Activated naive CD4-positive, alpha-beta T cell (primary cell): ENCODE results near the gene MRPL33.
"Not testable (repeated sequence)": the region's sequence is repeated elsewhere in the genome, so short reads cannot be mapped to it uniquely, and the experiment has no call there.

Experiments used
- DNase-seq, 4 experiments: peaks; one replicate each; lab custom pipeline; 2025; lab: John Stamatoyannopoulos, UW

MRPL33 gene

DNA sequence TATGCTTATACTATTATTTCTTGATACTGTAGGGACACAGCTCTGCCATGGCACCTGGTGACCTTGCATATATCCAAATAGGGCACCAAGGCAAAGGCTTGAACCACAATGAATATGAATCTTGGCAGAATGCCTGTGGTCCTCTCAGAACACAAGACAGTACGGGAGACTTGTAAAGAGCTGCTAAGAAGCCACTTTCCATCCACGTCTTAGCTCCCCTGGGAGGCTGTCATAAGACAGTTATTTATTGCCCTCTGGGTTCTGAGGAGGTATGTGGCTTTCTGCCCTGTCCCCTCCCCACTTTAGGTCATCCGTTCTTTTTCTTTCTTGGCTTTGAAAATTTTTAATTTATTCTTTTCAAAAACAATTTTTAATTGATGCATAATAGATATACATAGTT is 29.8 kb upstream of the MRPL33 start:
- no peak for DNase-seq

DNA sequence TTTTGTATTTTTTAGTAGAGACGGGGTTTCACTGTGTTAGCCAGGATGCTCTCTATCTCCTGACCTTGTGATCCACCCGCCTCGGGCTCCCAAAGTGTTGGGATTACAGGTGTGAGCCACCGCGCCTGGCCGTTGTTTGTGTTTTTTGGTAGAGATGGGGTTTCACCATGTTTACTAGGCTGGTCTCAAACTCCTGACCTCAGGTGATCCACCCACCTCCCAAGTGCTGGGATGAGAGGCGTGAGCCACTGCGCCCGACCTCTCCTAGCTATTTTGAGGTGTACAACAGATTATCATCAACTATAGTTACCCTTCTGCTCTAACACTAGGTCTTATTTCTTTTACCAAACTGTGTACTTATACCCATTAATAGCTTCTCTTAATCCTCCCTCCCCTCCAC is 28.9 kb upstream of the MRPL33 start:
- no peak for DNase-seq

DNA sequence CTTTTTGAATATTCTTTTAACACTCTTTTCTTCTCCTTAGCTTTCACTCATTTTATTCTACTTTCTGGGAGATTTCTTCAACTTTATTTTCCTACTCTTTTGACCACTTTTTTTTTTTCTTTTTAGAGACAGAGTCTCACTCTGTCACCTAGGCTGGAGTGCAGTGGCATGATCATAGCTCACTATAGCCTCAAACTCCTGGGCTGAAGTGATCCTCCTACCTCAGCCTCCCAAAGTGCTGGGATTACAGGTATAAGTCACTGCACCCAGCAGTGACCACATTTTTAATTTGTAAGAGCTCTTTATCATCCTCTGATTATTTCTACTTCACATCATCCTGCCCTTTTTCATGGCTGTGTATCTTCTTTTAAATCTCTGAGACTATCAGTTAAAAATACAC is 26.0 kb upstream of the MRPL33 start:
- not testable (repeated sequence) for DNase-seq

DNA sequence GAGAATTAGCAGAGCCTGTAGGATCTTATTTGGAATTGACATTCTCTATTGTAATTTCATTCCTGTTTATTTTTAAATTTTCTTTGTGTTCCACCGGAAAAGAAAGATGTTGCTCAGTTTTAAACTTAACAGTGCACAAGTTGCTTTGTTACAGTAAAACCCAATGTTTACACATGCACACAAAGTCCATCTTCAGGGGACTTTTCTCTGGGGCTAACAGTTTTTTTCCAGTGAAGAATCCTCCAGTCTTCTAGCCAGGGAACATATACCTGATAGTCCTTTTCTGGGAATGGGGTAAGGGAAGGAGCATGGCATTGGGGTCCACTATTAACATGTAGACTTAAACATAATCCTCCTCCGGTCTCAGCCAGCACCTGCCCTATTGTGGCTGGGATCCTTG is 25.2 kb upstream of the MRPL33 start:
- DNase-seq: no peak

DNA sequence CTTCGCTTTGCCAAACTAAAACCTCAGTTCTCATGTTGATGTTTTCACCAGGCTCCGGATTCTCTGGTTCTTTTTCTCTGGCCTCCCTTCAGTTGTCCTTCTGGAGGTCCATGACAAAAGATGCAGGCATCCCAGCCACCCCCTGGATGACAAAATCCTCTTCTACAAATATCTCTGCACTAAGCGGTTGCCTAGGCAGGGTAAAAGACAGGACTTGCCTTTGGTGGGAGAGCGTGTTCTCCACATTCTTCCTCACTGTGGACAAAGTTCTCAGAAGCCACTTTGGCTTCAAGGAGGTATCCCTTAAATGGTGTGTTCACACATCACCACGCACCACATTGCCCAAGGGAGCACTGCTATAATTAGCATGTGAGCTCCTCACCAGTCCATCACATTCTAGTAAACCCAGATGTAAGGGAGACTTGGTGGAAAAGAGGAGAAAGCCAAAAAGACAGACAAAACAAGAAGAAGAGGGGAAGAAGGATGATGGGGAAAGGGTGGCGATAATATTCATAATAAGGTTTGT is 23.6 kb upstream of the MRPL33 start:
- DNase-seq: no peak

DNA sequence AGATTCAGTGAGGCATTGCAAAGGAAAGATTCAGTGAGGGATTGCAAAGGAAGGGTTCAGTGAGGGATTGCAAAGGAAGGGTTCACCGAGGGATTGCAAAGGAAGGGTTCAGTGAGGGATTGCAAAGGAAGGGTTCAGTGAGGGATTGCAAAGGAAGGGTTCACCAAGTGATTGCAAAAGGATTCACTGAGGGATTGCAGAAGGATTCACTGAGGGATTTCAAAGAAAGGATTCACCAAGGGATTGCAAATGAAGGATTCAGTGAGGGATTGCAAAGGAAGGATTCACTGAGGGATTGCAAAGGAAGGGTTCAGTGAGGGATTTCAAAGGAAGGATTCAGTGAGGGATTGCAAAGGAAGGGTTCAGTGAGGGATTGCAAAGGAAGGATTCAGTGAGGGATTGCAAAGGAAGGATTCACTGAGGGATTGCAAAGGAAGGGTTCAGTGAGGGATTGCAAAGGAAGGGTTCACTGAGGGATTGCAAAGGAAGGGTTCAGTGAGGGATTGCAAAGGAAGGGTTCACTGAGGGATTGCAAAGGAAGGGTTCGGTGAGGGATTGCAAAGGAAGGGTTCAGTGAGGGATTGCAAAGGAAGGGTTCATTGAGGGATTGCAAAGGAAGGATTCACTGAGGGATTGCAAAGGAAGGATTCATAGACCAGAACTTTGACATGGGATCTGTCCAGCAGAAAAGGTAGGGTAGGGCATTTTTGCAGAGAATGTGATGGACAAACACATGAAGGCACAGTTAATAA is 22.5 kb upstream of the MRPL33 start:
- not testable (repeated sequence) for DNase-seq

DNA sequence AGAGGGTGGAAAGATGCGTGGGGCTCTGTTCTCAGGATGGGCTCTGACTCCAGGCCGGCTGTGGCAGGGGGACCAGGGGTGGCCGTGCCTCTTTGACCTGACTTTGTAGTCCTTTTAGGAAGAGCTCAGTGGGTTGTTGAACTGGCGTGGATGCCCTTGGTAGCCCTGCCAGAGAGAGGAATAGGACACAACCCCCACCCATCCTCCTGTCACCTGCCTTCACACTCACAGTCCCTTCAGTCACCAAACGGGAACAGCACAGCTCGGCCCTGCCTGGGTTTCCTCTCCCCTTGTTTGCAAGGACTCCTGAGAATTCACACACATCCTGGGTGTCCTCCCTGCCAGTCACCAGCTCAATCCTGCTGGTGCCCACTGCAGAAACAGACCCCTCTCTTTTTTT is 20.1 kb upstream of the MRPL33 start:
- DNase-seq: no peak

DNA sequence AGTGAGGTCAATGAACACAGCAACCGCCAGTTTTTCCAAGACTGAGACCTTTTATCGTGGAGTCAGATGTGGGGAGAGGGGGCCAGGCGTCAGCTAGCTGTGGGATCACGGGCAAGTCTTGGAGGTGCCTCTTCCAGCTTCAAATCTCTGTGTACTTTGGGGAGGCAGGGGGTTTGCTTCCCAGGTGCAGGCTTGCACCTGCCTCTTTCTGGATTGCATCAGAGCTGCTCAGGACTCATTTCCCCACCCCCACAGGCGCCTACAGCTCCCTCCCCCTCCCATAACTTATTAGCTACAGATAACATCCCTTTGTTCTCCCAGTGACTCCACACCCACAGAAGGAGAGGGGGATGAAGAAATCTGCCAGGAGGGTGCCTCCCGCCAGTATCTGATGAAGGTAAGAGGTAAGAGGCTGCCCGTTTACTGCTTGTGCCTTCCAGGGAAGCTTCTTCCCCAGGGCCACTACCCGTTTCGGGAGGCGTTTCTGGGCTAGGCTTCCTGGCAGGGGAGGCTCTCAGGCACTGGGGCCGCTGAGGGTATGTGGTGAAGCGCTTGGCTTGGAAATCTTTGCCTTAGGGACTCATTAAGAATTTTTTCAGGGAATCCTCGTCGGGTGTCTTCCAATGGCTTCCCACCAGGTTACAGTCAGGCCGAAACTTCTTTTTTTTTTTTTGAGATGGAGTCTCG is 18.8 kb upstream of the MRPL33 start:
- DNase-seq: no peak

DNA sequence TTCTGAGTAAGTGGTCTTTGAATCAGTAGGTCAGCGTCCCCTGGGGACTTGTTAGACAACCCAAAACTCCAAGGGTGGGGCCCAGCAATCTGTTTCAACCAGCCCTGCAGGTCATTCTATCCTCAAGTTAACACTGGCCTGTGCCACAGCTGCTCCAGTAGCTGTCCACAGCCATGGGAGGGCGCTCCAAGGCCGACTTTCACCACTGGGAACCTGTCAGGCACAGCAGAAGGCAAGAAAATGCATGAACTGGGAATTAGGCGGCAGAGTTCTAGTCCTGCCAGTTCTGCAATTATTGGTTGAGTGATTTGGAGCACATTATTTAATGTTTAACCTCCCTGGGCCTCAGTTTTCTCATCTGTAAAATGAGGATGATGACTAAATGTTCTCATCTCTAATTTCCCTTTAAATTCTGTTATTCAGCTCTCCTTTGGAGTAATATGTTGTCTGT is 17.4 kb upstream of the MRPL33 start:
- peak in 3 of 4 experiments; percentile 10 to 48 (median 36) for DNase-seq

DNA sequence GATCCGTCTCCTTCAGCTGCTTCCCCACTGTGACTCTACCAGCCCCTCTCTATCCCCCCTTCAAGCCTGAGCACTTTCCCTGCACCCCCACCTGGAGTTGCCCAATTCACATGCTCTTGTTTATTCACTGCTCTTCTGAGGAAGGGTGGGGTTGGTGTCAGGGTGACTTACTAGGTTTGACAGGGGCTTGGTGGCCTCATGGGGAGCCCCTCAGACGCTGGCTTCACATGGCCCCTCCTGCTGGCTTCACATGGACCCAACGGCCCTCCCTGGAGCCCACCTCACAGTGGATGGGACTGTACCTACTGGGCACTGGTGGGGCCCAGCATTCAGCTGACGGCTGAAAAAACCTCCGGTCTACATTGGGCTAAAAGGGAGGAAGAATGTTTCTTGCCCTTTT is 16.7 kb upstream of the MRPL33 start:
- DNase-seq: no peak

DNA sequence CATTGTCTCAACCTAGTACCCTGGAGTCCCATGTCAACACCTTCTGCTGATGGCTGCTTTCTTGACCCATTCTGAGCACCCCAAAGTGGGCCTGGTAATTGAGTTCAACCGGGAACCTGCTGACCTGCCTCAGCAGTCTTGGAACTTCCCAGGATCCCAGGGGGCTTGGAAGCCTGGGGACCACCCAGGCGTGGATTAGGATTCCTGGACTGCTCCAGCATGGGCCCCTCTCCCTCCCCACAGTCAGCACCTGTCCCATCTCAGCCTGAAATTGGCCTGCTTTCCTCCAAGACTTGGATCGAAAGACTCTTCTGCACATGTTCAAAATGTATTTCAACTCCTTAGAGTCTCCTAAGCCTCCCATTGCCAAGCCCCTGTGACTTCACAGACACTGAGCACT is 15.4 kb upstream of the MRPL33 start:
- no peak for DNase-seq

DNA sequence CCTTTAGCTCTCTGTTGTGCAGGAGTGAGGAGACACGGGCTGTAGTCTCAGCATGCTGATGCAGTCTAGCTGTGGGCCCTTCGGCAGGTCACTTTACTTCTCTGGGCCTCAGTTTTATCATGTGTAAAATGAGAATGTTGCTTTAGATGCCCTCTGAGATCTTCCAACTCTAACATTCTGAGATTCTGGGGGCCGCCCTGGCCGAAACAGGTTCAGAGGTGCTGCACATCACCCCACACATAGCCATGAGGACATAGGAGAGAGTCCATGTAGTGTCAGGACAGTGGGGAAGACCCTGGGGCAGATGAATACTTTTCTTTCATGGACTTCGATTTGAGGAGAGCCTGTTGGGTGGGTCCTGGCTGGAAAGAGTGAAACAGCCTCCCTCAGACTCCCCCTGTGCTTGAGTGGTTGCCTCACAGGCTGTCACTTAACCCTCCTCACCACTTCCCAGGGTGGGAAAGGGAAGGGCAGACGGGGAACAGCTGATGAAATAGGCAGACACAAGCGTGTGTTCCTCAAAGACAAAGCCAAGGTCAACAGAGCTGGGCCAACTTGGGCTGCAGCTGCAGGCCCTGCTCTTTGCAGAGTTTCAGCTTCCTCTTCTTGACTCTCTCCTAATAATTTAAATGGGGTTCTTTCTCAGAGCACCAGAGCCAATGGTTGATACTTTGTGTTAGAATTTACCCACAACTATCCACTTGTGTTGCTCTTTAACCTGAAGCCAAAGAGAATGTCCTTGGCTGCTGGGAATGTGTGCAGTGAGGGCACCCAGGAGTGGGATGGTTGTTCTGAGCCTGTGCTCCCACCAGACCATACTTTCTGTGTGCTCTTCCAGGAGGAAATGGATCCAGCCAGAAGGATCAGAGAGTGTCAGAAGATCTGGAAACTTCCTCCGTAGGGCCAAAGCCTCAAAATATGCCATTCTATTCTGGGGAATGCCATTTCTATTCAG is 14.7 kb upstream of the MRPL33 start:
- no peak for DNase-seq

DNA sequence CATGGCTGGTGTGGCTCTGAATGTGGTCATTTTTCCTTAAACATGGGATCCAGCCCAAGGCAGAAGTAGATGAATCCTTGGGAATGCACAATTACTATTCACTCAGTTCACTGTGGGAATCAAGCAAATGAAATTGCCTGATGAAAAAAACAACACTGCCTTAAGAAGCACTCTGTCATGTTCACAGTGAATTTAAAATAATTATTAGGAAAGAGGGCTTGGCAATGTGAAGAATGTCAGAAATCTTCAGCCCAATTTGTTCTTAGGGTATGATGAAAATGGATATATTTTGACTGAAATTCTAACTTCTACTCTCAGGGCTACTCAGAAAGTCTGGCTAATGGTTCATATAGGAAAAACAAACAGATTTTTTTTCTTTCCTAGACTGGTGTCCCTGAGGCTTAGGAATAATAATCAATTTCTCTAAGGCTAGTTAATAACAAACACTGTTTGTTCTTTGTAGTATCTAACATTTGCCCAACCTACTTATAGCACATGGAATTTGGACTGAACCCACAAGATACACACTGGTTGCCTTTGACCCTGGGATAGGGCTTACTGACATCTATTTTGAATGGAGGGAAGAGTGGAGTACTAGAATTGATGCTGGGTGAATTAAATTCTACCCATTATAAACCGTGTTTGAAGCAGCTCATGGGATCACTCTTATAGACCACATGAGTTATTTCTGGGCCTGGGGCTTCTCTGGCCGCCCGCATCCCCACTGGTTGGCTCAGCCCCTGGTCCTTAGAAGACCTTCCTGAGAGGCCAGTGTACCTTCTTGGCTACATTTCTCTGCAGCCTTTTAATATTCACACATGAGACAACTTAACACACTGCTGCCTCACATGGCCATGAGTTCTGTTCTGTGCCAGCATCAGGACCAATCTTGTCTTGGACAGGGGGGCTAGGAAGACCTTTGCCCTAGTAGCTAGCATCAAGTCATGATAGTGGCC is 8.3 kb upstream of the MRPL33 start:
- no peak for DNase-seq

DNA sequence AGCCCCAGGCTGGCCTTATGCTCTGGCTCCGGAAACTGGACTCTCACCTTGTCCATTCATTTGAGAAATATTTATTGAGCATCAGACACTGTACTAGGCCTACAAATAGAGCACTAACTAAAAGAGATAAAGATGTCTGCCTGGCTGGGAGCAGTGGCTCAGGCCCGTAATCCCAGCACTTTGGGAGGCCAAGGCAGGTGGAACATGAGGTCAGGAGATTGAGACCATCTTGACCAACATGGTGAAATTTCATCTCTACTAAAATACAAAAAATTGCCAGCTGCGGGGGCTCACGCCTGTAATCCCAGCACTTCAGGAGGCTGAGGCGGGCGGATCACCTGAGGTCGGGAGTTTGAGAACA is 7.6 kb upstream of the MRPL33 start:
- no peak for DNase-seq

DNA sequence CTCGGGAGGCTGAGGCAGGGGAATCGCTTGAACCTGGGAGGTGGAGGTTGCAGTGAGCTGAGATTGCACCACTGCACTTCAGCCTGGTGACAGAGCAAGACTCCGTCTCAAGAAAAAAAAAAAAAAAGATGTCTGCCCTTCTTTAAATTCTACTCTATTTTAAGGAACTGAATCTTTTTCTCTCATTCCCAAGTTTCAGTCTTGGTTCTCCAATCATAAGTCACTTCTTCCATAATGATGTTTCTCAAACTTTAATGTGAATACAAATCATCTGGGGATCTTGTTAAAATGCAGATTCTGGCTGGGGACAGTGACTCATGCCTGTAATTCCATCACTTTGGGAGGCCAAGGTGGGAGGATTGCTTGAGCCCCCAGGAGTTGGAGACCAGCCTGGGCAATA is 7.0 kb upstream of the MRPL33 start:
- not testable (repeated sequence) for DNase-seq

DNA sequence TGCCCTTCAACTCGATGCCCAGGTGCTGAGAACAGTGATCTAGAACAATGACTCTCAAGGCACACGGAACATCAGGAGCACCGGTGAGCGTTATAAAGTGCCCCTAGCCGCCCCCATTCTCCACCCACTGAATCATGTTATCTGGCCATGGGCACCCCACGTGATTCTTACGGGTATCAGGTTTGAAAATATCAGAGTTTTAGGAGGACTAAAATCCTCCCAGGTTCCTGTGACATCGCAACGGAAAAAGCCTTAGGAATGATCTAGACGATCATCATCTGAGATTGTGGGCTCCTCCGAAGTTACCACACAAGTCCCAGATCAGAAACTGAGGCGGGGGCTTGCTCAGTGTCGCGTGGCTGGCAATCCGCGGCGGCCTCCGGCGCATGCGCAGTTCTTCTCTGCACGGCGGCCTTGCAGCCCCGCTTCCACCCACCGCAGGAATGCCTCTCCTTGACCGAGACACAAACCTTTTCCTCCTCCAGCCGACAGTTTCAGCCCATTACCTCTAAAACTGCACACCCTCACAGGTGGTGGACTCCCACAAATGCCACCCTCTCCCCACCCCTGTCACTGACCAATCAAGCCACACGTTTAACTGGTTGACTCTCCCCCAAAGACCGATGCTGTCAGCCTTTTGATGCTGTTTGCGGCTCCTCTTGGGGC is 5.8 kb upstream of the MRPL33 start:
- peak in 3 of 4 experiments; percentile 24 to 53 (median 40) for DNase-seq

DNA sequence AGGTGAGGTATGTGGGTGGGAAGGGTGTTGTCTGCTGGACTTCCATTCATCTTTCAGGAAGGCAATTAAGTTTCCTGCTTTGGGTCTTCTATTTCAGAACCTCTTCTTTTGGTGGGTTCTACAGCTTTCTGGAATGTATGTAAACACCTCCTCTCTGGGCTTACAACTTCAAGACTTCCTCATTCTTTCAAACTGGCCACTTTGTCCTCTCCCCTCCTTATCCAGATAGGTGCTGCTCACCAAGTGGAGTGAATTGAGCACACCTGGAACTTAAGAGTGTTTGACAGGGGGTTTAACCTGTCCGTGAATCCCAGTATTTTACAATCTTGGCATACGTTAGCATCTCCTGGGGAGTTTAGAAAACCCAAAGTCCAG is 5.2 kb upstream of the MRPL33 start:
- DNase-seq: no peak

DNA sequence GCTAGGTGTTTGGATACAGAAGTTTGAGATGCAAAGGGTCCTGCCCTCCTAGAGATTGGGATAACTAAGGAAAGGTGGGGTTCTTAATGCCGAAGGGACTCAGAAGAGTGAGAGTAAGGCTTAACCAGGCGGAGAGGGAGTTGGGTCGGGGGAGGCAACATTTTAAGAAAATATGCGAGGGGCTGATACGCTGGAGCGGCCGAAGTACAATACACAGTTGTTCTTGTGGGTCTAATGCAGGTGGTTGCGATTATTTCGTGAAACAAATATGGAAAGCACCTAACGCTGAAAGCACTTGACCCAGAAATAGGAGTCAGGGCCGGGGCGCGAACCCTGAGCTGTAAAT is 344 bp upstream of the MRPL33 start:
- no peak for DNase-seq

DNA sequence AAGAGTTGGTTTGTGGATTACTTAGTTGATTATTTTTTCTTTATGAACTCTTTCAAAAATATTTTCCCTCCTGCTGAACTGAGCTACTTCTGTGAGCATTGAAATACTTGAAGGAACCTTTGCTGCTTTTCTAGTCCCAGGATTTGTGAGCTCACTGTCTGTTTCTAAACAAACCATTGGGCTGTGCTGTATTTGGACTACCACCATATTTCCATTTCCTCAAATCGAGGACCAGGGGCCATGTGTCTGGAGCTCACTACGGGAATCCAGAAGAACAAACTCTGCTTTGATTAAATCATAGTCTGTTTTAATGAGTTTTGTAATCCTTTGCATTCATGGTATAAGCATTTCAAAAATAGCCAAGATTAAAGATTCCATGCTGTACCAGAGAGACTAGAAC is 1.3 kb downstream of the MRPL33 start:
- no peak for DNase-seq

DNA sequence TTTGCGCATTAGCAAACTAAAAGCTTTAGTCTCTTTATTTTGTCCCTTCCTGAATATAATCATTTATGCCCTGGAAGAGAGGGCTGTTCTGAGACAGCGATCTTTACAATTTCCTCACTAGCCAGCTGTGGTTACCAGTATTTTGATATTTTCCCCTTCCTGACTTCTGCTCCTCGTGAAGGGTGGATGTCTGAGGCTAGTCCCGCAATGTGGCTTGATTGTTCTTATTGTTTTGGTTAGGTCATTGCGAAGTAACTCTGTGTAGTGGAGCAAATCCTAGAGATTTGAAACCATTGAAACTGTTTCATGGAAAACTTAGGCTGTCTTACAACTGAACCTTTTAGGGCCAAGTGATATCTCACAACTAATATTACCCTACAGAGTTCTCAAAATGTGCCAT is 2.4 kb downstream of the MRPL33 start:
- DNase-seq: no peak

DNA sequence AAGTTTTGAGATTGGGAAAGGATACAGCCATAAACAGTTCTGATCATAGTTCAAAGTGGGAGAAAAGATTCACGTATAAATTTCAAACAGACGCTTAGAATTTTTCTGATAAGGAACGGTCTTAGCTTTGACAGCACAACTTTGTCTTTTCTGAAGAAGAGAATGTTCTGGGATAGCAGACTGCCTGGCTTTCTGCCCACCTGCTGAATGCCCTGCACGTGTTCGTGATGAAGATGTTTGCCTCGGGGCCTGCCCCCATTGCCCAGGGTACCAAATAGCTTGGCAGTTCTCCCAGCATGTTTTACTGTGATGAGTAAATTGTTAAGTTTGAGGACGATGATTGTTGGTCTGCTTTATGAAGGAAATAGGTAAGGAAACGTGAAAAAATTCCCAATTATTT is 4.6 kb downstream of the MRPL33 start:
- no peak for DNase-seq
